ENCODE data around the gene CA5B.
"Not testable (repeated sequence)": the region's sequence is repeated elsewhere in the genome, so short reads cannot be mapped to it uniquely, and the experiment has no call there.

Gene CA5B

GRCh38 chrX:15718283-15718970 lies 19.6 kb upstream of the CA5B start:
- no peak overlapping the region for H3K4me3 ChIP-seq (ENCODE audit: low read length)
- TF ChIP-seq CTCF (conservative IDR thresholded peaks at IDR 0.05; ENCODE audit: low read depth, low read length): no peak
- DNase-seq (ENCODE audit: low read depth): no peak

GRCh38 chrX:15719324-15719968 lies 18.6 kb upstream of the CA5B start:
- H3K4me3 ChIP-seq (ENCODE audit: low read length): no peak overlapping the region
- DNase-seq (ENCODE audit: low read depth): no peak
- TF ChIP-seq CTCF (conservative IDR thresholded peaks at IDR 0.05; ENCODE audit: low read depth, low read length): no peak

- no peak overlapping the region for H3K4me3 ChIP-seq (ENCODE audit: low read length)
- TF ChIP-seq CTCF (conservative IDR thresholded peaks at IDR 0.05; ENCODE audit: low read depth, low read length): no peak
- DNase-seq (ENCODE audit: low read depth): no peak
These were observed 16.2 kb upstream of the CA5B start for GRCh38 chrX:15721911-15722310.

GRCh38 chrX:15723887-15724517 lies 14.1 kb upstream of the CA5B start:
- DNase-seq (ENCODE audit: low read depth): no peak
- no peak for TF ChIP-seq CTCF (conservative IDR thresholded peaks at IDR 0.05; ENCODE audit: low read depth, low read length)
- no peak overlapping the region for H3K4me3 ChIP-seq (ENCODE audit: low read length)

- no peak for TF ChIP-seq CTCF (conservative IDR thresholded peaks at IDR 0.05; ENCODE audit: low read depth, low read length)
- DNase-seq (ENCODE audit: low read depth): no peak
- no peak overlapping the region for H3K4me3 ChIP-seq (ENCODE audit: low read length)
These were observed 13.2 kb upstream of the CA5B start for GRCh38 chrX:15724911-15725310.

- DNase-seq (ENCODE audit: low read depth); H3K4me3 ChIP-seq (ENCODE audit: low read length): not testable (repeated sequence)
These were observed 6.7 kb upstream of the CA5B start for GRCh38 chrX:15731368-15731767.

GRCh38 chrX:15737190-15737958 lies 696 bp upstream of the CA5B start:
- H3K4me3 ChIP-seq (ENCODE audit: low read length): peak overlapping the region; percentile 47
- no peak for DNase-seq (ENCODE audit: low read depth)
- TF ChIP-seq CTCF (conservative IDR thresholded peaks at IDR 0.05; ENCODE audit: low read depth, low read length): no peak
